ENCODE measurements around the gene INO80. TPM values are rescaled to one million over a fixed set of nuclear protein-coding genes. Genes with fewer than 3 reads are reported as not detected.

The INO80 gene
- total RNA-seq, 2 donors from 2014 or later: 27.2 to 64.4 TPM

DNA sequence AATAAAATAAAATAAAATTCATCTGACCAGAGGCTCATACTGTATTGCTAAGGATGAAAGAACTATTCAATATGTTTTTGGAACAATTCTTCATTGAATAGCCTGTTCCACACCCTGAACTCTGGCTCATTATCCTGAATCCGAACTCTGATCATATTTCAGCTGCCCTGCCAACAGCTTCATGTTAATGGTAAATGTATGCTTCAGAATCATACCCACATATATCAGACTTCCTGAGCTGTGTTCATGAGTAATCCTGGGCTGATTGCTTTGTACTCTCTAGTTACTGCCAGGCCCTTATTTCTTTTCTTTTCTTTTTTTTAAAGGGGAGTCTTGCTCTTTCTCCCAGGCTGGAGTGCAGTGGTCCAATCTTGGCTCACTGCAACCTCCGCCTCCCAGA is 11.8 kb downstream of the INO80 start:
- DNase-seq (ENCODE audit: low spot score) (no peak), ATAC-seq (ENCODE audit: insufficient number of reproducible peaks, low FRiP score, low read depth) (no peak)
- no peak overlapping the region for H3K27ac ChIP-seq
- no peaks in the 10 kb centered on the region for H3K27me3 ChIP-seq (replicated peaks; ENCODE audit: insufficient read depth)
- TF ChIP-seq, protein P1, sequence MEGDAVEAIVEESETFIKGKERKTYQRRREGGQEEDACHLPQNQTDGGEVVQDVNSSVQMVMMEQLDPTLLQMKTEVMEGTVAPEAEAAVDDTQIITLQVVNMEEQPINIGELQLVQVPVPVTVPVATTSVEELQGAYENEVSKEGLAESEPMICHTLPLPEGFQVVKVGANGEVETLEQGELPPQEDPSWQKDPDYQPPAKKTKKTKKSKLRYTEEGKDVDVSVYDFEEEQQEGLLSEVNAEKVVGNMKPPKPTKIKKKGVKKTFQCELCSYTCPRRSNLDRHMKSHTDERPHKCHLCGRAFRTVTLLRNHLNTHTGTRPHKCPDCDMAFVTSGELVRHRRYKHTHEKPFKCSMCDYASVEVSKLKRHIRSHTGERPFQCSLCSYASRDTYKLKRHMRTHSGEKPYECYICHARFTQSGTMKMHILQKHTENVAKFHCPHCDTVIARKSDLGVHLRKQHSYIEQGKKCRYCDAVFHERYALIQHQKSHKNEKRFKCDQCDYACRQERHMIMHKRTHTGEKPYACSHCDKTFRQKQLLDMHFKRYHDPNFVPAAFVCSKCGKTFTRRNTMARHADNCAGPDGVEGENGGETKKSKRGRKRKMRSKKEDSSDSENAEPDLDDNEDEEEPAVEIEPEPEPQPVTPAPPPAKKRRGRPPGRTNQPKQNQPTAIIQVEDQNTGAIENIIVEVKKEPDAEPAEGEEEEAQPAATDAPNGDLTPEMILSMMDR (IDR thresholded peaks at IDR 0.05): no peak
- no peak overlapping the region for H3K4me3 ChIP-seq
- no peaks in the 10 kb centered on the region for H3K9me3 ChIP-seq
- peaks cover 2% of the 10 kb centered on the region for H3K36me3 ChIP-seq
- H3K4me1 ChIP-seq (ENCODE audit: control insufficient read depth in 1 of 2, low read depth in 2 of 2): no peaks in the 10 kb centered on the region

DNA sequence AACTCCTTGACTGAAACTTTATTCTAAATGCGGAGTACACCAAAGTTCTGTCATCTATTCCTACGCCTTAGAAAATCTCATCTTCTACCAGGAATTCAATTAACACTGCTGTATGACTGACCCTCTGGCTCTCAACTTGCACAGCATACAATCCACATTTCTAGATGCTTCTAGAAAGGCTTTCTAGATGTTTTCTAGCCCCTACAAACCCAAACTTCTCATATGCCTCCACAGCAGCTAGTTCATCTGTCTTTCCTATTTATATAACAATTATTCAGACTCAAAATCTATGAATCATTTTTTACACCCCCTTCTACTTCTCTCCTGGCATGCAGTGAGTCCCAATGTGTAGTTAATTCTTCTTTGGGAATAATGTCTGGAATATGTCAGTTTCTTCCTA is 13.2 kb downstream of the INO80 start:
- peaks cover 2% of the 10 kb centered on the region for H3K36me3 ChIP-seq
- H3K4me1 ChIP-seq (ENCODE audit: control insufficient read depth in 1 of 2, low read depth in 2 of 2): no peaks in the 10 kb centered on the region
- no peaks in the 10 kb centered on the region for H3K27me3 ChIP-seq (replicated peaks; ENCODE audit: insufficient read depth)
- DNase-seq (ENCODE audit: low spot score) (no peak), ATAC-seq (ENCODE audit: insufficient number of reproducible peaks, low FRiP score, low read depth) (no peak)
- TF ChIP-seq, protein P1 (IDR thresholded peaks at IDR 0.05): no peak
- no peak overlapping the region for H3K4me3 ChIP-seq
- no peaks in the 10 kb centered on the region for H3K9me3 ChIP-seq
- H3K27ac ChIP-seq: no peak overlapping the region

DNA sequence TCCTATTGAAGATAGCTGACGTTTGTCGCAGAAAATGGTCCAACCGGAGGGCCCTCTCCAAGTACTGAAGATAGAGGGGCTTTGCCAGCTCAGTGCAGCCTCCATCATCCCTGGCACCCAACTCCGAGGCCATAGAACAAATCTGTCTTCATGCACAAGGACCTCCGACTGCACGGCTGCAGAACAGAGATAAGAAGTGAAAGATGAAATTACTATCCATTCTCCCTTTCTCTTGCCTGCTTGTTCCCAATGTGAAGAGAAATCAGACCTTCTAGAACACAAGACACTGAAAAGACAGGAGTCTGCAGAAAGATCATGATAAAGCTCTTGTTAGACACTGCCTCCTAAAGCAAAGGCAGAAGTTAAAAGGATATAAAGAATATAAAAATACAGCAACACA is 19.9 kb downstream of the INO80 start:
- H3K27ac ChIP-seq: no peak overlapping the region
- peaks cover 42% of the 10 kb centered on the region for H3K36me3 ChIP-seq
- TF ChIP-seq, protein P1 (IDR thresholded peaks at IDR 0.05): no peak

DNA sequence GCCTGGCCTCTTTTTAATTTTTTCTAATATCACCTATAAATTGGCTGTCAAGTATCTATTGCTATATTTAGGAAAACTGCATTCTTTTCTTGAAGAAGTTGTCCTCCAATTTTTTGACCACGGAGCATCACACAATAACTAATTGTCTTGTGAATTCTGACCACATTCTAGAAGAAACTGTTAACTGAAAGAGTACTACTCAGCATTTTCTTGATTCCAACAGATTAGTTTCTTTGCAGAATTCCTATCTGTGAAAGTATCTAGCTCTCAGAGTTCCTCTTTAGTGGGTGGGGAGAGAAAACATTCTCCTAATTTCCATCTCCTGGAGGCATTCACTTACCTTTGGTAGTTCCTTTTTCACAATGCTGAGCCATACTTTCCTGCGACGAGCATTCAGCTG is 31.1 kb downstream of the INO80 start:
- no peak overlapping the region for H3K27ac ChIP-seq
- H3K4me1 ChIP-seq (ENCODE audit: control insufficient read depth in 1 of 2, low read depth in 2 of 2): no peaks in the 10 kb centered on the region
- TF ChIP-seq, protein P1 (IDR thresholded peaks at IDR 0.05): no peak
- H3K9me3 ChIP-seq: no peaks in the 10 kb centered on the region
- H3K27me3 ChIP-seq (replicated peaks; ENCODE audit: insufficient read depth): no peaks in the 10 kb centered on the region
- no peak overlapping the region for H3K4me3 ChIP-seq
- ATAC-seq (ENCODE audit: insufficient number of reproducible peaks, low FRiP score, low read depth): no peak
- DNase-seq (ENCODE audit: low spot score): no peak
- peaks cover 64% of the 10 kb centered on the region for H3K36me3 ChIP-seq

More for the DNA sequence above, 19.9 kb downstream of the INO80 start:
- no peak overlapping the region for H3K4me3 ChIP-seq
- H3K9me3 ChIP-seq: no peaks in the 10 kb centered on the region
- ATAC-seq (ENCODE audit: insufficient number of reproducible peaks, low FRiP score, low read depth): no peak
- no peaks in the 10 kb centered on the region for H3K4me1 ChIP-seq (ENCODE audit: control insufficient read depth in 1 of 2, low read depth in 2 of 2)
- H3K27me3 ChIP-seq (replicated peaks; ENCODE audit: insufficient read depth): no peaks in the 10 kb centered on the region
- no peak for DNase-seq (ENCODE audit: low spot score)

DNA sequence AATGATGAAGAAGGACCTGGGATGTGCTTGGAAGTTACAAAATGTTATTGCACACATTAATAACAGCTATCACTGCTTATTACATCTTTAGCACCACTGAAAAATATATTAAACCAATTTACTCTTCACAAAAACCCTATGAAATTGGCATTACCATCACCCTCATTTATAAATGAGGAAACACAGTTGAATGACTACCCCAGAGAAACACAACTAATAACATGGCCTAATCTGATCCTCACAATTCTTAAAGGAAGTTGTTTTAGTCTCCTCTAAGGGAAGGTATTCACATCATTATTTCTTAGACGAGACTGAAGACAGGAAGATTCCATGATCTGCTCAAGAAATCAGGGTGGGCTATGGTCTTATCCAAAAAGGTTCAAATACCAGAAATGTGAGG is 35.9 kb downstream of the INO80 start:
- Histone ChIP-seq H3K9me3 (no peaks in the 10 kb centered on the region), H3K4me3 (no peak overlapping the region), H3K36me3 (peaks cover 57% of the 10 kb centered on the region), H3K4me1 (ENCODE audit: control insufficient read depth in 1 of 2, low read depth in 2 of 2) (no peaks in the 10 kb centered on the region), H3K27ac (no peak overlapping the region), H3K27me3 (replicated peaks; ENCODE audit: insufficient read depth) (no peaks in the 10 kb centered on the region)
- DNase-seq (ENCODE audit: low spot score) (no peak), ATAC-seq (ENCODE audit: insufficient number of reproducible peaks, low FRiP score, low read depth) (no peak)
- TF ChIP-seq, protein P1 (IDR thresholded peaks at IDR 0.05): no peak
